DOHH2 (cell line): ENCODE data around the gene SRC.

Experiments
- H3F3A ChIP-seq: fragments of 200-600 bp; sonication (generic), shearing (Covaris generic); 2 replicates; pipeline ENCODE4 v1.6.0; 2016; ENCODE audit warnings: antibody characterized with exemption, mild to moderate bottlenecking; ENCODE audit not compliant: control insufficient read depth, insufficient read depth
- H3K27ac ChIP-seq: fragments of 200-600 bp; sonication (generic); 2 replicates; pipeline ENCODE4 v1.5.1; 2014; ENCODE audit warnings: low read depth, mild to moderate bottlenecking, low read length, moderate library complexity
- H3K27me3 ChIP-seq: fragments of 200-600 bp; sonication (generic); 2 replicates; pipeline ENCODE4 v1.6.1; 2014; ENCODE audit warnings: mild to moderate bottlenecking, low read length, mixed read lengths; ENCODE audit not compliant: control insufficient read depth
- H3K36me3 ChIP-seq: fragments of 200-600 bp; sonication (generic); 2 replicates; pipeline ENCODE4 v1.6.1; 2014; ENCODE audit warnings: mild to moderate bottlenecking, low read length, moderate library complexity, mixed read lengths; ENCODE audit not compliant: control insufficient read depth
- H3K4me1 ChIP-seq: fragments of 200-600 bp; sonication (generic); 2 replicates; pipeline ENCODE4 v1.6.1; 2014; ENCODE audit warnings: mild to moderate bottlenecking, low read length, mixed read lengths; ENCODE audit not compliant: control insufficient read depth
- H3K4me2 ChIP-seq: fragments of 200-600 bp; sonication (generic); 2 replicates; pipeline ENCODE4 v1.6.0; 2014; ENCODE audit warnings: mild to moderate bottlenecking, low read length, moderate library complexity
- H3K4me3 ChIP-seq: fragments of 200-600 bp; sonication (generic); 2 replicates; pipeline ENCODE4 v1.5.1; 2014; ENCODE audit warnings: mild to moderate bottlenecking, low read length, mixed read lengths
- H3K79me2 ChIP-seq: fragments of 200-600 bp; sonication (generic); 2 replicates; pipeline ENCODE4 v1.6.1; 2014; ENCODE audit warnings: mild to moderate bottlenecking, low read length, mixed read lengths; ENCODE audit not compliant: control insufficient read depth
- H3K9me2 ChIP-seq: fragments of 200-600 bp; sonication (generic); replicated peaks from 2 replicates; pipeline ENCODE4 v1.6.1; 2014; ENCODE audit warnings: mild to moderate bottlenecking, low read length, mixed read lengths; ENCODE audit not compliant: control insufficient read depth
- H3K9me3 ChIP-seq: fragments of 200-600 bp; sonication (generic); 2 replicates; pipeline ENCODE4 v1.6.1; 2014; ENCODE audit warnings: antibody characterized with exemption, low read length, mixed read lengths; ENCODE audit not compliant: control insufficient read depth, insufficient read depth
- H4K20me1 ChIP-seq: fragments of 200-600 bp; sonication (generic); 2 replicates; pipeline ENCODE4 v1.6.0; 2014; ENCODE audit warnings: low read depth, mild to moderate bottlenecking, antibody characterized with exemption, low read length, moderate library complexity; ENCODE audit not compliant: control insufficient read depth, insufficient read depth
- CTCF ChIP-seq: fragments of 200-600 bp; sonication (generic); IDR thresholded peaks from one replicate; pipeline ENCODE4 v1.5.1; 2014; ENCODE audit warnings: antibody characterized with exemption, mild to moderate bottlenecking, low read depth, low read length; ENCODE audit not compliant: poor library complexity, severe bottlenecking
- EZH2phosphoT487 ChIP-seq: fragments of 200-600 bp; sonication (generic); IDR thresholded peaks from 2 replicates; pipeline ENCODE4 v1.6.1; 2017; ENCODE audit warnings: borderline replicate concordance, mild to moderate bottlenecking, antibody characterized with exemption, low read length, moderate library complexity, mixed read lengths

SRC gene

GRCh38 chr20:37352608-37352980 lies 6.7 kb downstream of the SRC start:
- Histone ChIP-seq H3K9me2 (no peaks in the 10 kb centered on the region), H3K27me3 (peaks cover 11% of the 10 kb centered on the region), H3K79me2 (no peaks in the 10 kb centered on the region), H3K27ac (no peak overlapping the region), H3K4me3 (no peak overlapping the region), H3K9me3 (no peaks in the 10 kb centered on the region), H3K4me1 (0 out of 2 replicates have a peak, but pooled peaks cover 5% of the 10 kb centered on the region), H3K36me3 (no peaks in the 10 kb centered on the region), H3F3A (no peaks in the 10 kb centered on the region), H3K4me2 (no peak overlapping the region), H4K20me1 (no peaks in the 10 kb centered on the region)
- TF ChIP-seq EZH2phosphoT487 (no peak), CTCF (no peak)

GRCh38 chr20:37353285-37353849 lies 7.4 kb downstream of the SRC start:
- Histone ChIP-seq H3K27me3 (peaks cover 5% of the 10 kb centered on the region; the same call in 1 of the 2 replicates), H3K36me3 (no peaks in the 10 kb centered on the region), H3K4me1 (0 out of 2 replicates have a peak, but pooled peaks cover 6% of the 10 kb centered on the region), H3K9me3 (no peaks in the 10 kb centered on the region), H3K27ac (no peak overlapping the region), H4K20me1 (no peaks in the 10 kb centered on the region), H3K79me2 (no peaks in the 10 kb centered on the region), H3K9me2 (no peaks in the 10 kb centered on the region), H3K4me3 (no peak overlapping the region), H3K4me2 (no peak overlapping the region), H3F3A (no peaks in the 10 kb centered on the region)
- TF ChIP-seq EZH2phosphoT487 = no peak
- no peak for TF ChIP-seq CTCF

- Histone ChIP-seq H3K79me2 (no peaks in the 10 kb centered on the region), H3F3A (no peaks in the 10 kb centered on the region), H3K4me1 (0 out of 2 replicates have a peak, but pooled peaks cover 6% of the 10 kb centered on the region), H4K20me1 (no peaks in the 10 kb centered on the region), H3K4me2 (no peak overlapping the region), H3K9me2 (no peaks in the 10 kb centered on the region), H3K36me3 (no peaks in the 10 kb centered on the region), H3K4me3 (no peak overlapping the region), H3K27me3 (peaks cover 5% of the 10 kb centered on the region; the same call in 1 of the 2 replicates), H3K9me3 (no peaks in the 10 kb centered on the region), H3K27ac (no peak overlapping the region)
- TF ChIP-seq EZH2phosphoT487 (no peak), CTCF (no peak)
Observed at GRCh38 chr20:37354210-37355195, 8.6 kb downstream of the SRC start.
